GM19438 (cell line): ENCODE data around the gene KARS1.
"Not testable (repeated sequence)": the region's sequence is repeated elsewhere in the genome, so short reads cannot be mapped to it uniquely, and the experiment has no call there.

ENCODE experiments used
- ATAC-seq: cut with Tn5 transposase; IDR thresholded peaks from one replicate; pipeline ENCODE4 v1.9.1; 2021; ENCODE audit warnings: low read depth; ENCODE audit not compliant: unreplicated experiment

The KARS1 gene

GRCh38 chr16:75626806-75627205, 20.7 kb downstream of the KARS1 start:
- ATAC-seq, result no peak

- no peak for ATAC-seq
These were observed 22.5 kb downstream of the KARS1 start for GRCh38 chr16:75624921-75625334.

DNA sequence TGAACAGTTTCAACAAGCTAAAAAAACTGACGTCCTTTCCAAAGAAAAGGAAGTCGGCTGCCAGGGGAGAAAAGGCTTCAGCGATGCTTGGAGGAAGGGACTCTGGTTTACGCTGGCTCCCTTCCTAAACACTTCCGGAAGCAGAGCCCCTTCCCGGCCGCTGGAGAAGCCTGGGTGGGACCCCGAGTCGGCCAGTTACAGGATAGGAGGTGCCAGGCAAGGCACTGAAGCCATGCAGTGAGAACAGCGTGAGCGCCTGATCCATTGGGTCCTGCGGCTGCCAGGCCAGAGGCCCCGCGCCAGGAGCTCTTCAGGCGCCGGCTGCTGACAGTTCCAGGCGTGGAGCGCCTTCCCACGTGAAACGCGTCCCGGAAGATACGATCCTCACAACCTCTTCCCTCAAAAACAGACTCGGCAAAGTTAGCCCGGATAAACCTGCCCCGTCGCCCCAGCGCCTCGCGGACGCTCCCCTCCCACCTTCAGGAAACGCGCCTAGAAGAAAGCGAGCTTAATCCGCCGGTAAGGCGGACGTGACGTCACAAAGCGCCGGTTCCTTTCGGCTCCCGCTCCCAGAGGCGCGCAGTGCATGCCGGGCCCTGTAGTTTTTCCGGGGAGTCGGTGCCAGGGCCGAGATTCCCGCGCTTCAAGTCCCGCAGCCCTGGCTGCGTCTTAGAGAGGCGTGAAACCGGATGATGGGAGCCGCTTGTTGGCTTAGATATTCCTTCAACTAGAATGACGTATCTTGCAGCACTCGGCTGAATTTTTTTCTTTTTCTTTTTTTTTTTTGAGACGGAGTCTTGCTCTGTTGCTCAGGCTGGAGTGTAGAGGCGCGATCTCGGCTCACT, 24.5 kb downstream of the KARS1 start, which contains the start of gene ADAT1:
TSS of gene ADAT1 (minus strand) at position 521 of the 845 bp plus-strand sequence. CDS start 2,482 bp downstream, outside the sequence.
- ATAC-seq, result peak; percentile 95

GRCh38 chr16:75621170-75621477, 26.3 kb downstream of the KARS1 start:
- ATAC-seq, result no peak

DNA sequence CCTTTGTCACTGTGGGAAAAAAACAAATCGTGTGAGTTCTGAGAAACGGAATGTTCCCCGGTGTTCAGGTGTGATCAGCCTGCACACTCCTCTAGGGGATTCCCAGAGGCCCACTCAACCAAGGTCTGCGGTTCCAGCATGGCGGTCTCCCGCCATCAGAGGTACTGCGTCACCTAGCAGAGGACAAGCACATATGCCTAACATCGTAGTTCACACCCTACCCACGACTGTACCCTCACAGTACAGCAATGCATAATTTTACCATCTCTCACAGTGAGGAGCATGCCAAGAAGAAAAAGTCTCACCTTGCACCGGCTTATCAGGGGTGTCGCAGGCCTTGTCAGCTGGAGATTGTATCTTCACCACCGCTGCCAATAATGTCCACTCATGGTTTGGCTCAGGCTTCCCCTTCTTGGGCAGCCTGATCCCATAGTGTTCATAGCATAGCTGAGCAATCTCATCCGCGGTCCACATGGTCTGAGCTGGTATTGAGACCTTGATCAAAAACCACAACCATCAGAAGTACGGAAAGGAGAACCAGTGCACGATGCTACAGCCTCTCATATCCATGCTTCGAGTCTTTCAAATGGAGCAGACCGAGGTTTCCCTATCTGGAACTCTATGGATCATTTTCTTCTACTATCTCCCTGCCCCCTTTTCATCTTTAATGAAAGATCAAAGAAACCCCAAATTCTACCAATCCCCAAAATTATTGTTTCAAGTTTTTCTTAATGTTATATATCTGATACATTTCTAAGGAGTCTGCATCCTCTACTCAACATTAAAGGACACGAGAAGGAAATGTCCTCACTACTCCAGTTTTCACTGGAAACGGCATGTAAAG, 26.9 kb downstream of the KARS1 start:
- ATAC-seq, result no peak

- ATAC-seq, result no peak
These were observed 28.7 kb downstream of the KARS1 start for GRCh38 chr16:75618780-75619179.

GRCh38 chr16:75617121-75617520, 30.3 kb downstream of the KARS1 start:
- ATAC-seq, result no peak

DNA sequence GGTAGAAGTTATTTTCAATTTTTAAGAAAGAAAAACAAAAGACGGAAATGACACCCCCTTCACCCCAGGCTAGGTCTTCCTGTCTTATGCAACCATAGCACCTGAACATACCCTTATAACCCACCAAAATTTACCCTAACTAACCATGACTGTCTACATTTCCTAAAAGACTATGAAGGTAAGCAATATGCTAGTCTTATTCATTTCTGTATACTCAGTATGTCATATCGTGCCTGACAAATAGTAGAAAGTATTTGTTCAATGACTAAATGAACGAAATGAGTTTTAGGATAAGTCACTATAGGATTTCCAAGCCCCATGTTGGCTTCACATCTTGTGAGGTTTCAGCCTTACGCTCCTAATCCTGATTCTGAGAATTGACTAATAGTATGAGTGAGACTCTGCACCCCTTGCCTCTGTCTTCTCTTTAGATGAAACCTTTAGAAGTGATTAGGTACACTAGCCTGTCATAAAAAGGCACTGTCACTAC, 30.9 kb downstream of the KARS1 start:
- ATAC-seq, result no peak

DNA sequence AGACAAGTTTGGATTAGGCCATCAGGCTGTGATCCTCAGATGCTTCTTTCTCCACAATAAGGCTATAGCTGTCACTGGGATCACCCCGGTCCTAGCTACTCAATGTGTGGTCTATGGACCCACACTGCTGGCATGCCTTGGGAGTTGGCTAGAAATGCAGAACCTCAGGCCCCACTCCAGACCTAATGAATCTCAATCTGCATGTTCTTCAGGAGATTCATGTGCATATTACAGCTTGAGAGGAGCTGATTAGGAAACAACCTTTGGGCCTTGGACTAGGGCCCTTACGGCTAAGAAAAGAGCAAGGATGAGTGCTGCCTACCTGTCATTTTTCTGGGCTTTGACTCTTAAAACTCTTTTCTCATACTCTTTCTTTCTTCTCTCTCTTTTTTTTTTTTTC, 31.8 kb downstream of the KARS1 start:
- ATAC-seq, result no peak

DNA sequence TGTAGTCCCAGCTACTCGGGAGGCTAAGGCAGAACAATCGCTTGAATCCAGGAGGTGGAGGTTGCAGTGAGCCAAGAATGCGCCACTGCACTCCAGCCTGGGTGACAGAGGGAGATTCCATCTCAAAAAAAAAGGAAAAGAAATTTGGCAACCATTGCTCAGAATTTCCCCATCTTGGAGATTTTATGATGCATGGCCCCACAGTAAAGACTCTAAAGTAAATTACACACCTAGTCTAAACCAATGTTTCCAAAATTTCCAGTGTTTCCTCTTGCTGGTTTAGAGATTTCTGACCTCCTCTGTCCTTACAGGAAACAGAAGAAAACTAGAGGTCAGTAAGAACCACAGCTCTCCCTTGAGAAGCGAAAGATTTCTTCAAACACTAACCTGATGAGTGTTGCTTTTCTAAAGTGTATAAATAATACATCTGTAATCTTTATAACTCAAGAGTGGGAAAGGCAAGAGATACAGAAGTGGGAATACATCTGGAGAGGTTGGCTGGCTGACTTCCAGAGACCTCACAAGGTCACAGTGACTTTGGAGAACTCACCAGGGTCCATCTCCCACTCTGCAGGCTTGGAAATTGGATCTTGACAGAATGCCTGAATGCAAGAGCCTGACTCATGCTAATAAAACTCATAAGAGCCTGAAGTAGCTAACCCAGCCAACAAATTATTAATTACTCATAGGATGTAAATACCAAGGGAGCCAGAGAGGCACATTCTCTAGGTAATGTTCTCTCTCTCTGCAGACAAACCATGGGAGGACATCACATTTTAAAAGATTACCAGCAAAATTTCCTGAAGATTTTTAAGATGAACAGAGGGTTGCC, 33.2 kb downstream of the KARS1 start:
- no peak for ATAC-seq

DNA sequence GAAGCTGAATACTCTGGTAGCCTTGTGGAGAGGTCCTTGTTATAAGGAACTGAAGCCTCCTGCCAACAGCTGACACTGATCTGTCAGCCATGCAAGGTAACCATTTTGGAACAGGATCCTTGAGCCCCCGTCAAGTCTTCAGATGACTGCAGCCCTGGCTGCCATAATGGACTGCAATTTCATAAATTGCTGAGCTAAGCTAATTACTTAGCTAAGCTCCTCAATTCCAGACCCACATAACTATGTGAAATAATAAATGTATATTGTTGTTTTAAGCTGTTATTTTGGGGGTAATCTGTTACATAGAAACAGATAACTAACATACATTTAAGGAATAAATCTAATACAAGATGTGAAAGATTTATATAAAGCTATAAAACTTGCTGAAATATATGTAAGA, 41.0 kb downstream of the KARS1 start:
- no peak for ATAC-seq

DNA sequence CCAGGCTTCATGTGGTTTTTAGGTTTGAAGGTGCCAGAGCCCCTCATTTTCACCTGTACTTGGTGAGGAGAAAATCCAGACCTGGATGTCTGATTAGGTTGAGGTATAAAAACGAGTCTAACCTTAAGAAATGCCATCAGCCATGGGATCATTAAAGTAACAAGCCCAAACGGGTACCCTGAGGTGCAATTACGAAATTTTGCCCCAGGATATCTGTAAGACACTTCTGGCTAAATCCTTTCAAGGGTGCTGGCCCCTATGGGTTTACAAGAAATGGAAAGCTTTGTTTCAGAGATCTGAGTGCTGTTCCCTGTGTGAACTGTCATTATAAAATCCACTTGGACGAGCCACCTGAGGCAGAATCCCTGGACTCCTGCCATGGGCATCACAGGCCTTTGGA, 44.2 kb downstream of the KARS1 start:
- ATAC-seq, result no peak

- ATAC-seq, result no peak
These were observed 47.8 kb downstream of the KARS1 start for GRCh38 chr16:75599452-75600277.

DNA sequence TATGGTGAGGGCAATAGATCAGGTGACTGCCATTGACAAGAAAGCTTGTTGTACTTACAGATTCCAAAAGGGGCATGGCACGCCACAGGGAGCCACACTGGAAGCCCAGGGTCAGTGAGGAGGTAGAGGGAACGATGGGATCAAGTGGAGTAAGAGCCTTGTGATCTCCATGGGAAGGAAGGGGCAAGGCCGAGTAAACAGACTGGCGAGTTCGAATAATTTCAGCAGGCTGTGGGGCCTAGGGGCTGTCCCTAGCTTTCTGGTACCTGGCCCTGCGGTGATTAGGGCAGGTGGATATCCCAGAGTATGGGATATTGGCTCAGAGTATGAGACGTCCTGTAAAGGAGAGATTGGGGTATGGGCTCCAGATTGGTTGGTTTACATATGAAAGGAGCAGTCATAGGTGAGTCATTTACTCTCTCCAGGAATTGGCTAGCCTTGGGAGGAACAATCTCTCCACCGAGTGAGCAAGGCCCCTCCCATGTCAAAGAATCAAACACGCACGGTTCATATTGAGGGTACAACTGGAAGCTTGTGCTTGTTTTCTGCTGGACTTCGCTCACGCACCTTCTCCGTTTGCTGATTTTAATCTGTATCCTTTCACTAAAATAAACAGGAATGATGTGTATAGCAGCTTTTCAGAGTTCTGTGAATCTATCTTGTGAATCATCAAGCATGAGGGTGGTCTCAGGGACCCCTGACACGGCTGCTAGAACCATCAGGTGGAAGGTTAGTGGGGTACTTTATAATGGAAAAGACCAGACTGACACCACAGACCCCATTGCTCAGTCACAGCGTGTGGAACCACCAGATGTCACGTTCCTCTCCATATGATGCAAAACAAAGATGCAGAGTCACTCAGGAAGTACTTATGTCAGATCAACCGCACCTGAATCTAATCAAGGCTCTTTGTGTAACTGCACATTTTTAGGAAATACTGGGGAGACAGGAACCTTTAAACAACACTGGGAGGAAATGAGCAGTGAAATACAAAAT, 53.3 kb downstream of the KARS1 start:
- no peak for ATAC-seq

GRCh38 chr16:75593308-75593707, 54.2 kb downstream of the KARS1 start:
- ATAC-seq, result no peak

GRCh38 chr16:75591927-75592326, 55.5 kb downstream of the KARS1 start:
- ATAC-seq, result not testable (repeated sequence)

GRCh38 chr16:75590920-75591843, 56.3 kb downstream of the KARS1 start:
- ATAC-seq, result no peak

GRCh38 chr16:75589306-75589705, 58.2 kb downstream of the KARS1 start:
- ATAC-seq, result no peak
